Ovary (tissue), 9 donors: ENCODE data around the gene GPR137C. TPM values are rescaled to one million over a fixed set of nuclear protein-coding genes. Genes with fewer than 3 reads are reported as not detected.

Source experiments
- DNase-seq, 5 donors: peaks; one replicate each; pipeline ENCODE4 v3.0.0-alpha.2; 2019 to 2020
- H3K27ac ChIP-seq, 2 donors: fragments of 200-600 bp; one replicate each; pipeline versions ENCODE4 v1.5.1 to v1.8.0; 2019 to 2022
- H3K27me3 ChIP-seq: fragments of 200-600 bp; one replicate; pipeline ENCODE4 v1.8.0; 2022
- H3K36me3 ChIP-seq: fragments of 200-600 bp; sonication (generic); one replicate; pipeline ENCODE4 v1.5.1; 2019
- H3K4me1 ChIP-seq: one replicate; pipeline ENCODE4 v1.8.1; 2013; ENCODE audit warnings: mild to moderate bottlenecking, moderate library complexity; ENCODE audit not compliant: insufficient read depth
- H3K4me3 ChIP-seq: fragments of 200-600 bp; sonication (generic); one replicate; pipeline ENCODE4 v1.5.1; 2017
- H3K9me3 ChIP-seq, 2 donors: fragments of 200-600 bp in 1 of 2; sonication (generic) in 1 of 2; one replicate each; pipeline versions ENCODE4 v1.5.1 to v1.8.1; 2013 to 2019; ENCODE audit warnings: mild to moderate bottlenecking in 1 of 2, moderate library complexity in 1 of 2
- CTCF ChIP-seq, 3 donors: fragments of 450-650 bp in 2 of 3; fragments of 200-600 bp in 1 of 3; IDR thresholded peaks; one replicate each; pipeline versions ENCODE4 v1.5.1 to v1.8.0; 2016 to 2022; ENCODE audit warnings: antibody characterized with exemption in 3 of 3, mild to moderate bottlenecking in 1 of 3
- EP300 ChIP-seq: sonication (generic); formaldehyde crosslinking; IDR thresholded peaks from one replicate; pipeline ENCODE4 v1.6.1; 2017; ENCODE audit warnings: antibody characterized with exemption
- POLR2A ChIP-seq: fragments of 450-650 bp; IDR thresholded peaks from one replicate; pipeline ENCODE4 v1.6.1; 2017; ENCODE audit warnings: antibody characterized with exemption, mild to moderate bottlenecking, moderate library complexity
- WGBS, 3 donors: extraction: QIAGEN DNeasy Blood & Tissue Kit in 1 of 3; methylation state at CpG; one replicate each; pipeline versions ENCODE4 v1.1.5 to v1.1.7; 2013 to 2017; 5-methylcytosine and 5-hydroxymethylcytosine counted together
- intact Hi-C, 4 donors: fragments of 100-400 bp; cut with DNase I; formaldehyde crosslinking; loops; one replicate each; pipeline versions ENCODE4 v1.11.0 to v1.15.1; 2022 to 2023
- polyA plus RNA-seq, 2 donors: library from polyadenylated mRNA; stranded (reverse); fragments of 200-250 nt in 1 of 2; fragments of 350-450 nt in 1 of 2; fragmentation: Illumina TruSeq in 1 of 2; extraction: RNeasy Lipid Tissue Mini Kit (QIAGEN cat#74804) in 1 of 2; gene quantifications; one replicate each; pipeline ENCODE4 v1.2.3, GENCODE V29; 2013 to 2014
- total RNA-seq, 7 donors: library from RNA; depleted of rRNA in 2 of 7; stranded (reverse); fragments of >200 nt in 2 of 7; fragmentation: NEBNext Ultra II Directional in 3 of 7; extraction: Animal tissue kit (Norgen Biotek cat#: 25700) in 3 of 7; gene quantifications; one replicate each; pipeline versions ENCODE4 v1.1.0 to v1.2.4, GENCODE V29; 2016 to 2023
- donor health status: DM: no; HTN: no; CAD: no; lungs with moderate emphysema.
- donor health status: DM: no; HTN: no; CAD: no.
- donor health status: Bipolar disorder and iron deficiency.
- donor health status: DM: yes; HTN: yes; CAD: no.
- donor health status: DM: no; HTN: no; CAD: no.
- donor health status: DM: yes; HTN: yes; CAD: no.

The GPR137C gene
- total and polyA plus RNA-seq, 9 donors = 0.43 to 1.0 (median 0.50) TPM

- no peaks in the 10 kb centered on the region for H3K4me1 ChIP-seq
- TF ChIP-seq CTCF (IDR thresholded peaks at IDR 0.05) (no peak), EP300 (no peak)
- no peak for DNase-seq
- H3K4me3 ChIP-seq = no peak overlapping the region
- no peaks in the 10 kb centered on the region for H3K36me3 ChIP-seq
- no peaks in the 10 kb centered on the region for H3K9me3 ChIP-seq
- no peaks in the 10 kb centered on the region for H3K27me3 ChIP-seq
- H3K27ac ChIP-seq = no peak overlapping the region
- intact Hi-C loops = no loop called here
Measured at GRCh38 chr14:52660325-52660724, 107.7 kb downstream of the GPR137C start.

GRCh38 chr14:52660832-52661231 is 108.2 kb downstream of the GPR137C start:
- no peaks in the 10 kb centered on the region for H3K36me3 ChIP-seq
- no peak overlapping the region for H3K4me3 ChIP-seq
- no peaks in the 10 kb centered on the region for H3K4me1 ChIP-seq
- WGBS, 3 donors = 71 to 84% (median 72%) methylated on average over 1 of the region's 1 CpG
- no peaks in the 10 kb centered on the region for H3K27me3 ChIP-seq
- TF ChIP-seq EP300 = no peak
- DNase-seq = no peak
- no peaks in the 10 kb centered on the region for H3K9me3 ChIP-seq
- intact Hi-C loops = no loop called here
- H3K27ac ChIP-seq = no peak overlapping the region

- H3K9me3 ChIP-seq = no peaks in the 10 kb centered on the region
- DNase-seq = no peak
- H3K27me3 ChIP-seq = no peaks in the 10 kb centered on the region
- intact Hi-C loops = no loop called here
- no peak overlapping the region for H3K27ac ChIP-seq
- no peaks in the 10 kb centered on the region for H3K36me3 ChIP-seq
- no peak overlapping the region for H3K4me3 ChIP-seq
- TF ChIP-seq EP300 (no peak), CTCF (IDR thresholded peaks at IDR 0.05) (no peak), POLR2A (no peak)
- WGBS, 3 donors = 93 to 97% (median 95%) methylated on average over 2 of the region's 2 CpGs
- H3K4me1 ChIP-seq = no peaks in the 10 kb centered on the region
Measured at GRCh38 chr14:52661314-52661713, 108.7 kb downstream of the GPR137C start.

GRCh38 chr14:52663850-52664249 is 111.2 kb downstream of the GPR137C start:
- Histone ChIP-seq H3K4me1 (no peaks in the 10 kb centered on the region), H3K36me3 (no peaks in the 10 kb centered on the region), H3K4me3 (no peak overlapping the region), H3K27ac (no peak overlapping the region), H3K27me3 (no peaks in the 10 kb centered on the region), H3K9me3 (no peaks in the 10 kb centered on the region)
- 90 to 94% (median 90%) methylated on average over 2 of the region's 2 CpGs for WGBS, 3 donors
- DNase-seq = no peak
- intact Hi-C loops = no loop called here
- TF ChIP-seq EP300 = no peak
- TF ChIP-seq CTCF (IDR thresholded peaks at IDR 0.05) = no peak
- TF ChIP-seq POLR2A = no peak

- Histone ChIP-seq H3K36me3 (no peaks in the 10 kb centered on the region), H3K4me3 (no peak overlapping the region), H3K27ac (no peak overlapping the region), H3K27me3 (no peaks in the 10 kb centered on the region), H3K4me1 (no peaks in the 10 kb centered on the region), H3K9me3 (no peaks in the 10 kb centered on the region)
- TF ChIP-seq POLR2A = no peak
- TF ChIP-seq CTCF (IDR thresholded peaks at IDR 0.05) = no peak
- no peak for TF ChIP-seq EP300
- intact Hi-C loops = no loop called here
- 97 to 99% (median 98%) methylated on average over 2 of the region's 2 CpGs for WGBS, 3 donors
- no peak for DNase-seq
Measured at GRCh38 chr14:52678591-52678990, 126.0 kb downstream of the GPR137C start.
